ENCODE data around the gene KLK3.
A peak's percentile ranks its signal among the peaks of the same experiment; 100 is the strongest.
"Not testable (repeated sequence)": the region's sequence is repeated elsewhere in the genome, so short reads cannot be mapped to it uniquely, and the experiment has no call there.

Gene KLK3

DNA sequence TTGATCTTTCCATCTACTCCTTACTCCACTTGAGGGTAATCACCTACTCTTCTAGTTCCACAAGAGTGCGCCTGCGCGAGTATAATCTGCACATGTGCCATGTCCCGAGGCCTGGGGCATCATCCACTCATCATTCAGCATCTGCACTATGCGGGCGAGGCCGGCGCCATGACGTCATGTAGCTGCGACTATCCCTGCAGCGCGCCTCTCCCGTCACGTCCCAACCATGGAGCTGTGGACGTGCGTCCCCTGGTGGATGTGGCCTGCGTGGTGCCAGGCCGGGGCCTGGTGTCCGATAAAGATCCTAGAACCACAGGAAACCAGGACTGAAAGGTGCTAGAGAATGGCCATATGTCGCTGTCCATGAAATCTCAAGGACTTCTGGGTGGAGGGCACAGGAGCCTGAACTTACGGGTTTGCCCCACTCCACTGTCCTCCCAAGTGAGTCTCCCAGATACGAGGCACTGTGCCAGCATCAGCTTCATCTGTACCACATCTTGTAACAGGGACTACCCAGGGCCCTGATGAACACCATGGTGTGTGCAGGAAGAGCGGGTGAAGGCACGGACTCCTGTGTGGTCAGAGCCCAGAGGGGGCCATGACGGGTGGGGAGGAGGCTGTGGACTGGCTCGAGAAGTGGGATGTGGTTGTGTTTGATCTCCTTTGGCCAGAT lies 15.8 kb downstream of the KLK3 start:
- peak; percentile 5 for DNase-seq

- no peak for DNase-seq
Measured at GRCh38 chr19:50873056-50873455, 18.3 kb downstream of the KLK3 start, which contains the start of gene KLK2. Gene KLK2 (plus strand): TSS chr19:50873439. CDS start chr19:50873474, 35 bp downstream.

- no peak for DNase-seq
Measured at GRCh38 chr19:50874211-50874610, 19.5 kb downstream of the KLK3 start.

GRCh38 chr19:50875795-50876422 lies 21.2 kb downstream of the KLK3 start:
- no peak for DNase-seq

- no peak for DNase-seq
Measured at GRCh38 chr19:50876456-50876855, 21.7 kb downstream of the KLK3 start.

- DNase-seq: no peak
Measured at GRCh38 chr19:50877338-50877737, 22.6 kb downstream of the KLK3 start.

DNA sequence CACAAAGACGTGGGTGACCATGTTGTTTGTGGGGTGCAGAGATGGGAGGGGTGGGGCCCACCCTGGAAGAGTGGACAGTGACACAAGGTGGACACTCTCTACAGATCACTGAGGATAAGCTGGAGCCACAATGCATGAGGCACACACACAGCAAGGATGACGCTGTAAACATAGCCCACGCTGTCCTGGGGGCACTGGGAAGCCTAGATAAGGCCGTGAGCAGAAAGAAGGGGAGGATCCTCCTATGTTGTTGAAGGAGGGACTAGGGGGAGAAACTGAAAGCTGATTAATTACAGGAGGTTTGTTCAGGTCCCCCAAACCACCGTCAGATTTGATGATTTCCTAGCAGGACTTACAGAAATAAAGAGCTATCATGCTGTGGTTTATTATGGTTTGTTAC lies 24.1 kb downstream of the KLK3 start:
- no peak for DNase-seq

DNA sequence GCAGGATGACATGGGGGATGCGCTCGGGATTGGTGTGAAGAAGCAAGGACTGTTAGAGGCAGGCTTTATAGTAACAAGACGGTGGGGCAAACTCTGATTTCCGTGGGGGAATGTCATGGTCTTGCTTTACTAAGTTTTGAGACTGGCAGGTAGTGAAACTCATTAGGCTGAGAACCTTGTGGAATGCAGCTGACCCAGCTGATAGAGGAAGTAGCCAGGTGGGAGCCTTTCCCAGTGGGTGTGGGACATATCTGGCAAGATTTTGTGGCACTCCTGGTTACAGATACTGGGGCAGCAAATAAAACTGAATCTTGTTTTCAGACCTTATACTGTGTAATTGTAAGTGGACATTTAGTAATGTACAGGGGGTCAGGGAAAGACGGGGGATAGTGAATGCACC lies 25.5 kb downstream of the KLK3 start:
- no peak for DNase-seq

DNA sequence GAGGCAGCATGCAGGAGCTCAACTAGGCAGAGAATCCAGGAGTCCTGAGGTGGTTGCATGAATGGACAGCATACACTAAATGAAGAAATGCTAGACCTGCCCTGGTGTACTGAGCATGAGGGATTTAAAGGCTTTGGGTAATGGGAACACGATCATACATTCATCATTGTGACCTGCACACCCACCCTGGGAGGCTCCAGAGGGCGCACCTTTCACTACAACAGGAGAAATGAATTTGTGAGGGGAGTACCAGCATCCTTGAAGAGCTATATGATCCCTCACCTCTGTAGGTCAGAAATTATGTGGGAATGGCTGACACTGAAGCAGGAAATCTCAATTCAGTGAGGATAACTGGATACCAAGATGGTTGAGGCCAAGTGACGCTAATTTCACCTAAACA lies 27.5 kb downstream of the KLK3 start:
- DNase-seq: no peak

DNA sequence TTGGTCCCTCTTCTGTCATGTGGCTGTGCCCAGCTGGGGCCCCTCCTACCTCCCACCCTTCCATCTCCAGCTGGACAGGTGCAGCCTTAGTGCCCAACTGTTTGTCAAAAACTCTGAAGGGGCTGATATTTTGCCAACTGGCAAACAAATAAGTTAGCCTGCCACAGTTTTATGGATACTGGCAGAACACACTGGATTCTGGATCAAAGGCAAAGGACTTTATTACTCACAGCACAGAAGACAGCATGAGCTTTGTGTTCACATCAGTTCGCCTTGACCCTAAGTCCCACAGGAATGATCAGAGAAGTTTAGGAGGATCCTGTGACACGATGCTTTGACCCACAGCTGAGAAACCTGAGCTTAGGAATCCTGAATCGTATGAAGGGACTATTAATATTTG lies 34.9 kb downstream of the KLK3 start:
- no peak for DNase-seq

- no peak for DNase-seq
Measured at GRCh38 chr19:50890422-50891252, 35.9 kb downstream of the KLK3 start.

- no peak for DNase-seq
Measured at GRCh38 chr19:50891253-50891625, 36.5 kb downstream of the KLK3 start.

DNA sequence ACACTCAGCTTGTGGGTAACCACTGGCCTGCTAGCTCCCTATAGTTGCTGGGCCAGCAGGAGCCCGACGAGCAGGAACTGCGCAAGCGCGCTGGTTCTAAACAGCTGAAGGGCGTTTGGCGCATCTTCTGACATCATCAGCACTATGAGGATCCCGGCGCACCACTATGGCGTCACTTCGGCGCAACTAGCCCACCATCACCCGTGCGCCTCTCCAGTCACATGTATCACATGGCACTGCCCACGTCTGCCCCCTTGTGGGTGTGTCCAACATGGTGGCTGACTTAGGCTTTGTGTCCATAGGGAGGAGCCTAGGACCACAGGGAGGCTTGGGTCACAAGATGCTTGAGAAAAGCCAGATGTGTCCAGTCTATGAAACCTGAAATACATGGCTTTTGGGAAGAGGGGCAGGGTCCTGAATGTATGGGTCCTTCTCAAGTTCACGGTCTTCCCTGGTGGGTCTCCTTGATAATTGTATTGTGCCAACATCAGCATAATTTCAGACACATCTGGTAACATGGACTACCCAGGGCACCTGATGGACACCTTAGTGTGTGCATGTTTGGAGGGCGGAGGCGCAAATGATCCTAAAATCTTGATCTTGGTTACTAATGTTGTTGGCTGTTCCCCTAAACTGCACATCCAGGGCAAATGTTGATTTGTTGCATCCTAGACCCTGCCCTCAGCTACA lies 38.5 kb downstream of the KLK3 start:
- DNase-seq: no peak

DNA sequence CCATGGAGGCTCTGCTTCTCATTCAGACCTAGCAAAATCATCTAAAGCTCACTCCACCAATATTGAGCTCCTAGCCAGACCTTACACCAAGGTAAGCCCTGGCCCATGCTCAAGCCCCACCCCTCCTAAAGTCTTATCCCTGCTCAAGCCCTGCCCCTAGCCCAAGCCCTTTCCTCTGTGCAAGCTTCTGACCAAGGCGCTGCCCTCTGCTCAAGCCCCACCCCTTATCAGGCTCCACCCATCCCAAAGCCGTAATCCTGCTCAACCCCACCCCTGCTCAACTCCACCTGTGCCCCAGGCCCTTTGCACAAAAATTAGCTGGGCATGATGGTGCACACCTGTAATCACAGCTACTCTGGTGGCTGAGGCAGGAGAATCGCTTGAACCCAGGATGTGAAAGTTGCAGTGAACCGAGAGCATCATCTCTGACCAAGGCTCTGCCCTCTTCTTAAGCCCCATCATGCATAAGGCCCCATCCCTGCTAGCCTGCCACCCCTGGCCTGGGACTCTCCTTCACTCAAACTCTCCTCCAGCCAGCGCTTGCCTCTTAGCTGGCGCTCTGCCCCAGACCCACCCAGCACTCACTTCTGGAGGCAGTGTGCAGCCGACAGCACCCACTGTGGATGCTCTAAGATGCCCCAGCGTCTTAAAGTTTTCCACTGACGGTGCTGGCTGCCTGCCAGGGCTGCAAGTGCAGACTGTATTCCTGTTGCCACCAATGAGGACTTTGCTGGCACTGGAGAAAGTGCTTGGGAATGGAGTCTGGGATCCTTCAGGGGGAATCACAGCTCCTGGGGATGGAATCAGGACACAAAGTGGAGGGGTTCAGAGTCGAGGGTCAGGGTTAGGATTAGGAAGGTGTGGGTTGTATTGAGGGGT lies 40.0 kb downstream of the KLK3 start:
- no peak for DNase-seq

DNA sequence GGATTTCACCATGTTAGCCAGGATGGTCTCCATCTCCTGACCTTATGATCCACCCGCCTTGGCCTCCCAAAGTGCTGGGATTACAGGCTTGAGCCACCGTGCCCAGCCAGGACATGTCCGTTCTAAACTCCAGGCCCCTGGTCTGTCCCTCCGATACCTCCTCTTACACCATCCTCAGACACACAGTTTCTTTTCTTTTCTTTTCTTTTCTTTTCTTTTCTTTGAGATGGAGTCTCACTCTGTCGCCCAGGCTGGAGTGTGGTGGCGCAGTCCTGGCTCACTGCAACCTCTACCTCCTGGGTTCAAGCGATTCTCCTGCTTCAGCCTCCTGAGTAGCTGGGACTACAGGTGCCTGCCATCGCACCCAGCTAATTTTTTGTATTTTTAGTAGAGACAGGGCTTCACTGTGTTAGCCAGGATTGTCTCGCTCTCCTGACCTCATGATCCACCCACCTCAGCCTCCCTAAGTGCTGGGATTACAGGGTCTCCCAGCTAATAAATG lies 41.4 kb downstream of the KLK3 start:
- not testable (repeated sequence) for DNase-seq

GRCh38 chr19:50896591-50897190 lies 42.0 kb downstream of the KLK3 start:
- DNase-seq: peak; percentile 11

DNA sequence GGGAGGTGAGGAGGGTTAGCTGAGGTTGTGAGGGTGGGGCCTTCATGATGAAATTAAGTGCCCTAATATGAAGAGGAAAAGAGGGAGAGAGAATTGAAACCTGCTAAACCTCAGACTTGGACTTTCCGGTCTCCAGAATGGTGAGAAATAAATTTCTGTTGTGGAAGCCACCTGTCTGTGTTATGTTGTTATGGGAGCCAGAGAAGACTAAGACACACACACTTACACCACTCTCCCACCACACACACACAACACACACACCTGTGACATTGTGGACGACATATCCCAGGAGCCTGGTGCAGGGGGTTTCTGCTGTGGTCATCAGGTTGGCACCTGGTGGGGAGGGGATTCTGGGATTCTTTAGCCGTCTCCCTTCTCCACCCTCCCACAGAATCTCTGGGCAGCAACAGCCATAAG lies 42.5 kb downstream of the KLK3 start:
- no peak for DNase-seq

- no peak for DNase-seq
Measured at GRCh38 chr19:50897612-50898011, 42.9 kb downstream of the KLK3 start.

DNA sequence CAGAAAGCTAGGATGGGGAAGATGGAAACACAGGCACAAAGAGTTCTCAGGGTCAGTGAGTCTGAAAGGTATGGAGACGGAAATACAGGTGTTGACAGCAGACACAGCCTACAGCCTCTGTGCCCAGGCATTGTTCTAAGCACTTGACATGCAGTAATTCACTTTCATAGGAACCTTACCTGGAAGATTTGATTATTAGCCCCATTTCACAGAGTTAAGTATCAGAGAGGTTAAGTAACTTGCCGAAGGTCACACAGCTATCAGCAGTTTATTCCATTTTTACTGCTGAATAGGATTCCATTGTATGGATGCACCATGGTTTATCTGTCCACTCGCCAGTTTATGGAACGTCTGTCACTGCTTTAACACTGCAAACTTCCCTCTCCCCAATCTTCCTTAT lies 43.3 kb downstream of the KLK3 start:
- no peak for DNase-seq

GRCh38 chr19:50899569-50899968 lies 44.9 kb downstream of the KLK3 start:
- DNase-seq: no peak

DNA sequence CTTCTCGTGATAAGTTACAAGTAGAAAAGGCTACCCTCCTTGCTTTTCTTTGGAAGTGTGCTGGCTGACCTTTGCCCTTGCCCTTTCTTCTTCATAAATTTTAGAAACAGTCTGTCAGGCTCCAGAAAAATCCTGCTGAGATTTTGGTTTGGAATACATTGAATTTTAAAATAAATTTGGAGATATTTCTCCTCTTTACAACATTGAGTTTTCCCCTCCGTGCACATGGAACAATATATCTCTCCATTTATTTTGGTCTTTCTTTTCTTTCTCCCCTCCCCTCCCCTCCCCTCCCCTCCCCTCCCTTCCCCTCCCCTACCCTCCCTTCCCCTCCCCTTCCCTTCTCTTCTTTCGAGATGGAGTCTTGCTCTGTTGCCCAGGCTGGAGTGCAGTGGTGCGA lies 47.9 kb downstream of the KLK3 start:
- DNase-seq: no peak

GRCh38 chr19:50906217-50906616 lies 51.5 kb downstream of the KLK3 start:
- peak; percentile 33 for DNase-seq

Data from stimulated activated CD4-positive, alpha-beta T cell treated with anti-CD3 and anti-CD28 coated beads, Interleukin-4, amount 100 ng/mL, for 24 hours (primary cell).